HG02763 (cell line): ENCODE results near the gene STK11IP.

Source experiments
- ATAC-seq: cut with Tn5 transposase; IDR thresholded peaks from one replicate; pipeline ENCODE4 v1.9.1; 2021; ENCODE audit warnings: mild to moderate bottlenecking, moderate library complexity; ENCODE audit not compliant: unreplicated experiment

Gene STK11IP

DNA sequence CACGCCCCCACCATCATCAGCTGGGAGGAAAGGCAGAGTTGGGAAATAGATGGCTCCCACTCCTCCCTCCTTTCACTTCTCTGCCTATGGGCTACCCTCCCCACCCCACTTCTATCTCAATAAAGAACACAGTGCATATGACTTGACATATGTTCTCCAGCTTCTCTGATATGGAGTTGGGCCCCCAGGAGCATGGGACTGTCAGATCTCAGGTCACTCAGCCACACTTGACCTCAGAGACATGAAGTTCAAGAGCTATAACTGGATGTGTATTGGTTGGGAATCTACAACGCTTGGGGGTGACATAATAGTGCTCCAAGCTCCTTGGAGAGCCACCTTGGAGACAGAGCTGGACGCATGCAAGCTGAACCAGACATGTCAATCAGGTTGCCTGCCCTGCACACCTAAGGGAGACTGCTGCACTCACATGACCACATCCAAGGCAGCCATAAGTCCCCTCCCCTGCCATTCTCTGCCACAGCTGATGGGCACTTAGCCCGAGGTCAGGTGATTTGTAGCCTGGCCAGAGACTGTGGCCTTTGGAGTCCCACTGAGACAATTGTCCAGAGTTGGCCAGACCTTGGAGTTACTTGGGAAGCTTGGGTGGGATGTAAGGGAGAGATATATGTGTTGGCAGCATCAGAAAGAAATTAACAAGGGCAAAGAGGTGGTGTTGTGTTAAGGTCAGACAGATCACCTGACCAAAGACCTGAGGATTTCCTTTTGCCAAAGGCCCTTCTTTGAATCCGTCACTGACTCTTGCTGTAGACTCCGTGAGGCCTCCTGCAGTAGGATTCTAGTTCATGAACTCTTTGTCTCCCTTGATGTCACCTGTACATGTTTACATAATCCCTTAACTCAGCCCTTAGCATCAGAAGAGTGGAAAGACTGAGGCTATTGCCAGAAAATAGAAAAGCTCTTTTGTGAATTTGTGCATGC lies 21.8 kb upstream of the STK11IP start:
- ATAC-seq, result no peak

DNA sequence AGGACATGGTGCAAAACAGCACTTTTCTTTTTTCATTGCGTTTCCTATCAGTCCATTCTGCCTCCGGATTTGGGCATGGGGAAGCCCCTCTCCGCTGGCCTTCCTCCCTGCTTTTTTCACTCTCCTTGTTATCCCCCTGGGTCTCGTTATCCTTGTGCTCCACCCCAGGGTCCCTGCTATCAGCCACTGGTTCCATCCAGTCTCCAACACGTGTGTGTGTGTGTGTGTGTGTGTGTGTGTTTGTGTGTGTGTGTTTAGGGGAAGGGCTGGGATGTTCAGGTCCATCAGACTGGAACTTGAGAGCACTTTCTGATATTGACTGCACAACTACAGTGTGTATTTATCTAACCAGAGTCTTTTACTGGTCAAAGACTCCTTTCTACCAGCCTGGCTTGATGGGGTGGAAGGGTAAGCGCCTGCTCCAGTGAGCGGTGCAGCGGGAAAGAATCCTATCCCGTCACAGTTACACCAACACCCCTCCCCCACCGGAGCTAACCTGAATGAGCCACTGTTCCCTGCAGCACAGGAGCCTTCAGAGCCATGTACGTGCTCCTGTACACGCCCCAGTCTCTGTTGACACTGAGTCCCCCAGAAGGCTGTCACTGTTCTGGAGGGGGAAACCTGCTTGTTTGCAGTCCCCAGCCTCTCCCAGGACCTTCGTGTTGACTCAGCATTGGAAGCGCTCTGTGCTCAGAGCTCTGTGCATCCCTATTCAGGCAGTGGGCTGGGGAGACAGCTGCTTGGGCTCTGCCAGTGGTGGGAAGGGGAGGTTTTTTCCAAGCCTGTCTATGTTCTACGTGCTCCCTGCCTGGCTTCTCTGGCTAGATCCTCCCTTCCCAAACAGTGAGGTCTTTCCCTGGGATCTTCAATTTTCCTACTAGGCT lies 20.9 kb upstream of the STK11IP start:
- ATAC-seq, result no peak

DNA sequence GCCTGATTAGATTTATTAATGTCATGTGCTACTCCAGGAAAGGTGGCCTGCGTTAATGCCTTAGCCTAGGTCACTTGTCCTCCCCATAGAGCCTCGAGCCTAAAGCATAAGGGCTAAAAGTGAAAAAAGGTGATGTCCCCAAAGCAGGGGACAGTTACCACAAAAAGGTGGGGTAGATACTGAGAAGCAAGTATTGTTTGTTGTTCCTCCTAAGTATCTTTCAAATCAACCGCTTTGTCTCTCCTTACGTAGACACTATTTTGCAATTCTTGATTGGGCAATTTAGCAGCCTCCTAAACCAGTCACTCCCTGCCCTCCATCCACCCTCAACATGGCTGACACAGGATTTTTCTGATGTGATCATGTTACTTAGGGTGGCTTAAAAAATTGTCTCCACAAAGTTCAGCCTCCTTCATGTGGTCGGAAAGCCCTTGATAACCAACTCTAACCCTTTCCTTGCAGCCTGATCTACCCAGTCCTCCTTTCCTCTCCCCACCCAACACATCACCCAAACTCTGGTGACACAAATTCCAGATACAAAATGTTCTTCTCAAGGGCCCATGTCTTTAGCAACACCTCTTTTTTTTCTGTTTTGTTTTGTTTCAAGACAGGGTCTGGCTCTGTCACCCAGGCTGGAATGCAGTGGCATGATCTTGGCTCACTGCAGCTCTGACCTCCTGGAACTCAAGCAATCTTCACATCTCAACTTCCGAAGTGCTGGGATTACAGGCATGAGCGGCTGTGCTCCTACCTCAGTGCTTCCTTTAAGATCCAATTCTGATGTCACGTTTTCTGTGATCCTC lies 18.6 kb upstream of the STK11IP start:
- ATAC-seq, result no peak

DNA sequence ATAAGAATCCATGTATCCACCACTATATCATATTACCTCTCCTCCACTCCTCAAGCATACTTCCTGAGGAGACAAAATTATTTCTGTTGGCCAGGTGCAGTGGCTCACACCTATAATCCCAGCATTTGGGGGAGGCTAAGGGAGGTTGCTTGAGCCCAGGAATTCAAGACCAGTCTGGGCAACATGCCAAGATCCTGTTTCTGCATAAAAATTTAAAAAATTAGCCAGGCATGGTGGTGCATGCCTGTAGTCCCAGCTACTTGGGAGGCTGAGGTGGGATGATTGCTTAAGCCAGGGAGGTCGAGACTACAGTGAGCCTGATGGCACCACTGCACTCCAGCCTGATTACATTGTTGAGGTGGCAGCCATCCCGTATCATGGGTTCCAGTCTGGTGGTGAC lies 16.3 kb upstream of the STK11IP start:
- no peak for ATAC-seq

DNA sequence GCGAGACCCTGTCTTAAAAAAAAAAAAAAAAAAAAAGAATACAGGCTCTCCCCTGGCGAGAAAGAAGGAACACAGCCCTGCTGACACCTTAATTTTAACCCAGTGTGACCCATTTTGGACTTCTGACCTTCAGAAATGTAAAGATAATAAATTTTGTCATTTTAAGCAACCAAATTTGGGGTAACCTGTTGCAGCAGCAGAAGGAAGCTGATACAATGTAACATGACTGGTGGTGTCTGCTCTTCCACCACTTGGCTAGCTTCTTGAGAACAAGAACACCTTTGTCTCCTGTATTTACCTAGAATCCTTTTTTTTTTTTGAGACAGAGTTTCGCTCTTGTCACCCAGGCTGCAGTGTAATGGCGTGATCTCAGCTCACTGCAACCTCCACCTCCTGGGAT lies 6.6 kb upstream of the STK11IP start:
- no peak for ATAC-seq

DNA sequence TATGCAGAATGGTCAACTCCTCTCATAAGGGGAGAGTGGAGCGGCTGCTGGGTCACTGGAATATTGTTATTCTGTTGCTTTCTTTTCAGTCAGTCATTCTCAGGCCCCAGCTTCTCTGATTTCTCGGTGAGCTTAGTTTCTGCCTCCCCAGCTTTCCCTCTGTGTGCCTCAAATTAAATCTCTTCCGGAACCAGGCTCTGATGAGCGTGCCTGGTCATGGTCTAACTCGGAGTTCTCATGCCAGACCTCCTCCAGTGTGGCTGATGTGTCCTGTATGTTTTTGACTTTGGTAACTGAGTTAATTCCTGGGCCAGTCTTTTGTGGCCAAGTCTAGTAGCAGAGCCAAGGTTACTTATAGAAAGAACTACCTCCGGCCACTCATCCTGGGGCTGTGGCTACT lies 4.9 kb upstream of the STK11IP start:
- no peak for ATAC-seq

DNA sequence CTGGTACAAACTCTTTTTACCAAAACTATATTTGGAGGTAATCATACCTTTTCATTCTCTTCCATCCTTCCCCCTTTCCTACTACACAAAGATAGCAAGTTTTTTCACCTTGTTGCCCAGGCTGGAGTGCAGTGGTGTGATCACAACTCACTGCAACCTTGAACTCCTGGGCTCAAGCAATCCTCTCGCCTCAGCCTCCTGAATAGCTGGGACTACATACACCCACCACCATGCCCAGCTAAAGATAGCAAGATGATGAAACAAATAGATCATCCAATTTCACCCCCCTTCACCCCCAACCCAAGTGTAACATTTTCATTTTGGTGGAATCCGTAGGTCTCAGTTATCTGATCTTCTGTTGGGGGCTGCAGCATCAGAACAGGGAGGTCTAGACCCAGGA lies 4.5 kb upstream of the STK11IP start:
- ATAC-seq, result no peak

DNA sequence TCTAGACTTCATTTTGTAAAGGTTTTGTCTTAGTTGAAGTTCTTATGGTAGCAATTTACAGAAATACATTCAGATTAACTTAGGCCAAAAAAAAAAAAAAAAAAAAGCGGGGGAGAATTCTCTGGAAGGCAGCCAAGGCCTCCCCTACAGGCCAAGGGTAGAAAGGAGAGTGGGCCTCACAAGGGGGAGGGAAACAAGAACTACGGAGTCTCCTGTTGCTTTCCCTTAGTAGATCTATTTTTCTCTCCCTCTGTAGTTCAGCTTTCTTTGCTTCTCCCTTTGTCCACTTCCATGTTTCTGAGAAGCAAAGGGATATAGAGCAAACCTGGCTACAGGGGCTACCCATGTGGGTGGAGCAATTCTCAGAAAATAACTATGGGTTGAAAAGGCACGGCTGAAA lies 2.4 kb upstream of the STK11IP start:
- ATAC-seq, result no peak

DNA sequence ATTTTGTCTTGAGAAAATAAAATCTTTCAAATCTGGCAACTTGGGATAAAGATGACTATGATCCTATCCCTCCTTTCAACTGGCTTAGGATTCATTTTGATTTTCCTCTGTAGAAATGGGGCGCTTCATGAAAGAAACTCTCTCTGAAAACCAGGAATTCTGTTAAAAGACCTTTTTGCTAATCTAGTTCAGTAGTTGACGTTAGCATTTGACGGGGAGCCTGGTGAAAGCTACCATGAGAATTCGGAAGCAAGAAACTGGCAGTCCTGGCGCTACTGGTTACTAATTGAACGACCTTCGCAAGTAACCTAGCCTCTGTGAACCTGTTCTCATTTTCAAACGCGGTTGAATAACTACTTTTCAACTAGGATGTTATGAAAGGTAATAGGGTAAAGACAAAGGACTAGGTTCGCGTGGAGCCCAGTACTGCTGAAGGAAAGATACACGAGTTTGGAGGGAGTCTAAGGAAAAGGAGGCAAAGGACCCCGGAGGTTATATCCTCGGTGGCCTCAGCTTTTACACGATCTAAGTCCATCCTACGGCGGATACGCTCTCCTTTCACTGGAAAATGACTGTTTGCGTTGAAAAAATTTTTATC lies 604 bp upstream of the STK11IP start:
- peak; percentile 2 for ATAC-seq

DNA sequence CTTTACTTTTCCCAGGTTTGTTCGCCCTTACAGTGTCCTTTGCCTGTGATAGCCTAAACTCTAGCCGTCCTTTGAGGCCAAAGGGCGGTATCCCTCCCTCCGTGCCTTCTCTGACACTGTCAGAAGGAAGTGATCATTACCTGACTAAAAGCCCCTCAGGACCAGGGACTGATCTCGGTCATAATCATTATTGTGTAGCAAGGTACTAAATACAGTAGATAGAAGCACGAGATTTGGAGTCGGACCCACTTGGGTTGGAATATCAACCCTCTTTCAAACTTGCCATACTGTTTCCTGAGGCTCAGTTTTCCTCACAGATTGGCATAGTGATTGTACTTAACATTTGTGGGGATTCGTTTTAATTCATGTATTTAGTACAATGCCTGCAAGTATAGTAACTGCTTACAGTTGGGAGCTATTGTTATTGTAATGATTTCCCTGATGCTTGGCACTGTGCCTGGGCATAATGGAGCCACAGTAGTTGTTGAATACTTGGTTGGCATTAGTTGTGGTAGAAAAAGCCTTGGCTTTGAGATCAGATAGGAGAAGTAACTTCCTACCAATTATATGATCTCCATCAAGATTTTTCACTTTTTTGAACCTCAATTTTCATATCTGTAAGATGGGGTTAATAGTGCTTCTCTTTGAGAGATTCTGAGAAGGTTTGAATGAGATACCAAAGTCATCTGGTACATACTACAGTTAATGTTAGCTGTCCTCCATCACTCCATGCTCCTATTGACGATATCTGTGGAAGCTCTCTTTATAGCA lies 836 bp downstream of the STK11IP start:
- ATAC-seq, result no peak

DNA sequence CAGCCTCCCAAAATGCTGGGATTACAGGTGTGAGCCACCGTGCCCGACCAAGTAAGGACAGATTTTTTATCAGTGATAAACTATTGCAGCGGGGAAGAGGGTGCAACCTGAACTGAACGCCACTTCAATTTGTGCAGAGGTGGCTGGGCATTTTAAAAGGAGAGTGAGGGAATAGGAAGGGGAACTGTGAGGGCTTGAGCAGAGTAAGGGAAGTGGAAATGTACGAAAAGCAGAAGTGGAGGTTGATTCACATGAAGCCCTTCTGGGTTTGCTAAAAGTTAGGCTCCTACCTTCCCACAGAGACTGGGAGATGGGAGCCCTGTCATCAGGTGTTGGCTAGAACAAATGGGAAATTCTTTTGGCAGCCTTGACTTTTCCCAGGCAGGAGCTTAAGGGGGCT lies 6.1 kb downstream of the STK11IP start:
- no peak for ATAC-seq

DNA sequence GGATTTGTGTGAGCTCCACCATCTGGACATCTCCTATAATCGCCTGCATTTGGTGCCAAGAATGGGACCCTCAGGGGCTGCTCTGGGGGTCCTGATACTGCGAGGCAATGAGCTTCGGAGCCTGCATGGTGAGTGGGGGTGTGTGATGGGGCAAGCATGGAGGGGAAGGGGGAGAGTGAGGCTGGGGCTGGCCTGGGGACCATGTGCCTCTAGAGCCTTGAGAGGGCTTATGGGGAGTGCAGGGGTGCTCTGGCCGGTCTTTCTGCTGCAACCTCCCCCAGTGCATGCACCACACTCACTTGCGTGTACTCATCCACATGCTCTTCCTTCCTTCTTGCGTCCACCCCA lies 7.9 kb downstream of the STK11IP start:
- ATAC-seq, result no peak

DNA sequence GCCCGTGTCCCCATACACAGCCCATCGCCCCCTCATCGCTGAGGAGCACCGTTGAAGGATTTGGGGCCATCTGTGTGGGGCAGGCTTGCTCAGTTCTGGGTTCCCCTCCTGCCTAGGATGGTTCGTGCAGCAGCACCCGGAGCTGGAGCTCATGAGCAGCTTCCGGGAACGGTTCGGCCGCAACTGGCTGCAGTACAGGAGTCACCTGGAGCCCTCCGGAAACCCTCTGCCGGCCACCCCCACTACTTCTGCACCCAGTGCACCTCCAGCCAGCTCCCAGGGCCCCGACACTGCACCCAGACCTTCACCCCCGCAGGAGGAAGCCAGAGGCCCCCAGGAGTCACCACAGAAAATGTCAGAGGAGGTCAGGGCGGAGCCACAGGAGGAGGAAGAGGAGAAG lies 10.3 kb downstream of the STK11IP start:
- no peak for ATAC-seq

DNA sequence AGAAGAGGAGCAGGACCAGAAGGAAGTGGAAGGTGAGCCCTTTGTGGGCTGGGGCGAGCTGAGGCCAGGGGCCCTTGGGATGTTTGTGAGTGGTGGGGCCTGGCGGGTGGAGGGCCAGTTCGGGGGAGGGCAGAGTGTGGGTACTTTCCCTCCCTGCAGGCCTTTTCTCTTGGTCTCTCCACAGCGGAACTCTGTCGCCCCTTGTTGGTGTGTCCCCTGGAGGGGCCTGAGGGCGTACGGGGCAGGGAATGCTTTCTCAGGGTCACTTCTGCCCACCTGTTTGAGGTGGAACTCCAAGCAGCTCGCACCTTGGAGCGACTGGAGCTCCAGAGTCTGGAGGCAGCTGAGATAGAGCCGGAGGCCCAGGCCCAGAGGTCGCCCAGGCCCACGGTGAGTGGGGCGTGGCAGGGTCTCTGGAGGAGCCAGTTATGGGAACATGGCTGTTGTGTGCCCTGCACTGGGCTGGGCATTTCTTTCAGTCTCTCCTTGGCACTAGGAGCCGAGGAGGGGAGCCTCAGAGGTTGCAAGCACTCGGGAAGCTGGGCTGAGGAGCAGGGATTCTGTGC lies 10.8 kb downstream of the STK11IP start:
- ATAC-seq, result no peak

DNA sequence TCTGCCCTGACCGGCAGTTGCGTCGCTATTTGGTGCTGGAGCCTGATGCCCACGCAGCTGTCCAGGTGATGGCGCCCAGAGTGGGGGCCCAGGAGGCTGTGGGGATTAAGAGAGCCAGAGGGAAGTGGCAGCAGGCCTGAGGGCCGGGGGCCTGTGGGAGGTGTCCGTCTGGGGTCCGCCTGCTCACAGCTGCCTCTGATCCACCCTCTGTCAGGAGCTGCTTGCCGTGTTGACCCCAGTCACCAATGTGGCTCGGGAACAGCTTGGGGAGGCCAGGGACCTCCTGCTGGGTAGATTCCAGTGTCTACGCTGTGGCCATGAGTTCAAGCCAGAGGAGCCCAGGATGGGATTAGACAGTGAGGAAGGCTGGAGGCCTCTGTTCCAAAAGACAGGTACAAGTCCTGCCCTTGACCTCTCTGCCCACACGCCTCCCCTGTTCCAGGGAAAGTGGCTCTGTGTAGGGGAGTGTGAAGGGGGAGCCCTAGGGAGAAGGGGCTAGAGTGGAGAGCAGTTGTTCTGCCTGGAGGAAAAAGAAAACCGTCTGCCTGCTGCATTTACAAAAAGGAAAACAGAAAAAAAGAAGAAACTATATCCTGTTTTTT lies 11.6 kb downstream of the STK11IP start:
- no peak for ATAC-seq

DNA sequence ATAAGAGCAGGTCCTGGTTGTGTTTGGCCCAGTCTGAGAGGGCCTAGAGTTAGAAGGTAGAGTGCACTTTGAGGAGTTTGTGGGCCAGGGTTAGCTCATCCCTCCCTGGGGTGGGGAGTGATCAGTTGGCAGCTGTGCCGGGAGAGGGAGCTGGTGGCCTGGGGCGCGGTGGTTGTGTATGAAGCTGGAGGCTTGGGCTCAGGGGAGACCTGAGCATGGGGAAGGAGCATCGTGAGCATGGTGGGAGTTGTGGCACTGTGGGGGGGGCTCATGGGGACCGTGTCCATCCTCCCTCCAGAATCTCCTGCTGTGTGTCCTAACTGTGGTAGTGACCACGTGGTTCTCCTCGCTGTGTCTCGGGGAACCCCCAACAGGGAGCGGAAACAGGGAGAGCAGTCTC lies 13.6 kb downstream of the STK11IP start:
- ATAC-seq, result no peak

DNA sequence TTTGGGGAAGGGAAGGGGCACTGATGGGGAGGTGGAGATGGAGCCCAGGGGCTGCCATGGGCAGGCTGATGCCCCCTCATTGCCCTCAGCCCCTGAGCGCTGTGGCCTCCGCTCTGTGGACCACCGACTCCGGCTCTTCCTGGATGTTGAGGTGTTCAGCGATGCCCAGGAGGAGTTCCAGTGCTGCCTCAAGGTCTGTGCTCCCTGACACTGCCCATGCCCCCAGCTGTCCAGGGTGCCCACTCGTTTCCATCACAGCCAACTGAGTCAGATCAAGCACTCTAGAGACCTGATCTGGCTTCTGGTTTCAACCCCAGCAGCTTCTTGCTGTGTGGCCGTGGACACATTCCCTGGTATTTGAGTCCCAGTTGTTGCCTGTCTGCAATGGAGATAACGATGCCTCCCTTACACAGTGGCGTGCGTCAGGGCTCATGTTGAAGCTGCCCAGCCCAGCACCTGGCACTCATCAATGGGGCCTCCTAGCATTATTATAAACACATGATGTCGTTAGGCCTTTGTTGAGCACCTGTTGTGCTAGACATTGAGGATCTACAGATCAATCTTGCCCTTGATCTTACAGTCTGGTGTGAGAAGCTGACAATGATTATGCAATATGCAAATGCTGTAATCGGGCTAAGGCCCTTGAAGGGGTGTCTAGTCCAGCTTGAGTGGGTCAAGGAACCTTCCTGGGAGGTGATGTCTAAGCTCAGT lies 14.4 kb downstream of the STK11IP start:
- no peak for ATAC-seq

DNA sequence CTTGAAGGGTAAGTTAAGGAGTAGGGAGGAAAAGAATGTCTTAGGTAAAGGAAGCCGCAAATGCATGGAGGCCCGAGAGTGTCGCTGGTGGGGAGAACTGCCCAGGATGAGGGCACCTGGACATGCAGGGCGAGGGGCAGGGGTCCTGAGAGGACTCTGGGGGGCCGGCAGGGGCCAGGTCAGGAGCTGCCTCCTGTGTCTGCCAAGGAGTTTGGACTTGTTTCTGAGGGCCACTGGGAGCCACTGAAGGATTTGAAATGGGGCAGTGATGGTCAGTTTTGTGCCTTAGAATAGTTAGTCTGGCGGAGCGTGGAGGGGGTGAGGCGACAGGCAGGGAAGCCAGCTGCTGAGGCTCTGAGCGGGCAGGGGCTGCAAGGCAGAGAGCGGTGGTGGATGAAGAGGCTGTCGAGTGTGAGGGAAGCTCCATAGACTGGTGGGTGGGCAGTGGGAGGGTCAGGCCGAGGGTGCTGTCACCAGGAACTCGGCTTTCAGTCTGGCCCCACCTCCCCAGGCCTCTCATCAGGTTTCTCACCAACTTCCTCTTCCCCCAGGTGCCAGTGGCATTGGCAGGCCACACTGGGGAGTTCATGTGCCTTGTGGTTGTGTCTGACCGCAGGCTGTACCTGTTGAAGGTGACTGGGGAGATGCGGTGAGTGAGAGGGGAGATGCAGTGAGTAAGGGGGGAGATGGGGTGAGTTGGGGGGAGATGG lies 15.1 kb downstream of the STK11IP start:
- ATAC-seq, result peak; percentile 38
